IPS-NIHi11 (cell line): Measurements from ENCODE around the gene OSBPL9.
"Not testable (repeated sequence)": the region's sequence is repeated elsewhere in the genome, so short reads cannot be mapped to it uniquely, and the experiment has no call there.

Source experiments
- DNase-seq: peaks from one replicate; pipeline ENCODE4 v3.0.0; 2012; ENCODE audit warnings: mixed read lengths, low spot score

OSBPL9 gene

GRCh38 chr1:51666478-51666877 lies 49.6 kb downstream of the OSBPL9 start:
- no peak for DNase-seq

- DNase-seq = no peak
These were observed 50.7 kb downstream of the OSBPL9 start for GRCh38 chr1:51667561-51667960.

GRCh38 chr1:51669272-51669671 lies 52.4 kb downstream of the OSBPL9 start:
- DNase-seq = no peak

- DNase-seq = no peak
These were observed 52.9 kb downstream of the OSBPL9 start for GRCh38 chr1:51669816-51670215.

- DNase-seq = no peak
These were observed 54.8 kb downstream of the OSBPL9 start for GRCh38 chr1:51671527-51672325.

- DNase-seq = no peak
These were observed 56.4 kb downstream of the OSBPL9 start for GRCh38 chr1:51673279-51673678.

GRCh38 chr1:51675177-51675780 lies 58.4 kb downstream of the OSBPL9 start:
- no peak for DNase-seq

- no peak for DNase-seq
These were observed 62.5 kb downstream of the OSBPL9 start for GRCh38 chr1:51679435-51679834.

GRCh38 chr1:51684776-51685175 lies 67.9 kb downstream of the OSBPL9 start:
- DNase-seq = no peak

GRCh38 chr1:51686450-51686849 lies 69.6 kb downstream of the OSBPL9 start:
- no peak for DNase-seq

GRCh38 chr1:51689075-51689440 lies 72.2 kb downstream of the OSBPL9 start:
- DNase-seq = no peak

- no peak for DNase-seq
These were observed 72.8 kb downstream of the OSBPL9 start for GRCh38 chr1:51689643-51690042.

- no peak for DNase-seq
These were observed 73.5 kb downstream of the OSBPL9 start for GRCh38 chr1:51690285-51690961.

- DNase-seq = no peak
These were observed 75.0 kb downstream of the OSBPL9 start for GRCh38 chr1:51691920-51692319.

- DNase-seq = no peak
These were observed 76.7 kb downstream of the OSBPL9 start for GRCh38 chr1:51693419-51694155.

- no peak for DNase-seq
These were observed 80.3 kb downstream of the OSBPL9 start for GRCh38 chr1:51697166-51697565.

GRCh38 chr1:51699391-51699790 lies 82.5 kb downstream of the OSBPL9 start:
- DNase-seq = no peak

- not testable (repeated sequence) for DNase-seq
These were observed 84.9 kb downstream of the OSBPL9 start for GRCh38 chr1:51701782-51702181.

- DNase-seq = not testable (repeated sequence)
These were observed 85.3 kb downstream of the OSBPL9 start for GRCh38 chr1:51702220-51702619.

- DNase-seq = no peak
These were observed 88.1 kb downstream of the OSBPL9 start for GRCh38 chr1:51705035-51705434.

- no peak for DNase-seq
These were observed 92.2 kb downstream of the OSBPL9 start for GRCh38 chr1:51708911-51709760.

GRCh38 chr1:51709951-51710350 lies 93.1 kb downstream of the OSBPL9 start:
- DNase-seq = no peak
